Activated naive CD4-positive, alpha-beta T cell treated with anti-CD3 and anti-CD28 coated beads, Interleukin-2, amount 10 ng/mL, durations not matched to agents 7 days and 5 days (primary cell): ENCODE data around the gene EFR3B.
"Not testable (repeated sequence)": the region's sequence is repeated elsewhere in the genome, so short reads cannot be mapped to it uniquely, and the experiment has no call there.

ENCODE experiments used
- CTCF ChIA-PET: fragments of 350-600 bp; sonication (Branson Sonifier 250); formaldehyde crosslinking; loops from one replicate; lab custom pipeline; 2021; ENCODE audit warnings: antibody characterized with exemption; lab: Charles Lee
- DNase-seq: peaks from one replicate; pipeline ENCODE4 v3.0.0-alpha.2; 2020
- H3K27ac Mint-ChIP-seq: one replicate; pipeline ENCODE4 v1.8.0; 2021; ENCODE audit warnings: mild to moderate bottlenecking, moderate library complexity, mixed read lengths
- H3K27me3 Mint-ChIP-seq: one replicate; pipeline ENCODE4 v1.8.0; 2021; ENCODE audit warnings: mild to moderate bottlenecking, mixed read lengths
- H3K36me3 Mint-ChIP-seq: one replicate; pipeline ENCODE4 v1.8.0; 2021; ENCODE audit warnings: mixed read lengths
- H3K4me1 Mint-ChIP-seq: one replicate; pipeline ENCODE4 v1.8.0; 2021; ENCODE audit warnings: mixed read lengths
- H3K4me3 Mint-ChIP-seq: one replicate; pipeline ENCODE4 v1.8.0; 2021; ENCODE audit warnings: mild to moderate bottlenecking, moderate library complexity, mixed read lengths
- H3K9me3 Mint-ChIP-seq: one replicate; pipeline ENCODE4 v1.8.0; 2021; ENCODE audit warnings: mixed read lengths

Gene EFR3B

DNA sequence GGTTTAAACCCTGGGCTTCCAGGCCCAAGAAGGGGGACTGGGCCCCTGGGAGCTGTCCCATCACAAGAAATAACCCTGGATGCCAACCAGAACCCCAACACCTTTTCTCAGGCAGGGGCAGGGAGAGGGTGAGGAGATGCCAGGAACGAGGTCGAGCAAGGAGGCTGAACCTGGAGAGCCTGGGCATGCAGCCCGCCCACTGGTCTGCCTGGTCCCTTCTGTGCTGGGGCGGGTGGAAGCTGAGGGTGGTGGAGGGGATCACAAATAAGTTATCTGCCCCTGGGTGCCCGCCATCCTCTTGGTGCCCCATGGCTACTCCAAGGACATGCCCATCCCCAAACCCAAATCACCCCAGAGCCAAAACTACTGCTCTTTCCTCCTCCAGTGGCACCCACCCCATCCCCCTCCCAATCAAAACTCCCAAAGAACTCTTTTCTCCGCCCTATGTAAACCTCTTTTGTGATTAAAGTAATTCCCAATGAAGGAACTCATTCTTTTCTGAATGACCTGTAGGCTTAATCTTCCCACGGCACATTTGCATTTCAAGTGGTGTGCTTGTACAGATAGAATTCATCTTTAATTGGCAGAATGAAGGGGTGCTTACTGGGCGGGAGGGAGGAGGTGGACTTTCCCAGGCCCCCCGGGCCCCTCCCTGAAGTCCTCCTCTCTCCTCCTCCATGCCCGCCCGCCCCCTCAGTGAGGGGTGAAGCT lies 47.9 kb downstream of the EFR3B start:
- Mint-ChIP-seq H3K4me3 (no peak overlapping the region), H3K27me3 (no peaks in the 10 kb centered on the region)
- CTCF ChIA-PET, result no interaction called here

DNA sequence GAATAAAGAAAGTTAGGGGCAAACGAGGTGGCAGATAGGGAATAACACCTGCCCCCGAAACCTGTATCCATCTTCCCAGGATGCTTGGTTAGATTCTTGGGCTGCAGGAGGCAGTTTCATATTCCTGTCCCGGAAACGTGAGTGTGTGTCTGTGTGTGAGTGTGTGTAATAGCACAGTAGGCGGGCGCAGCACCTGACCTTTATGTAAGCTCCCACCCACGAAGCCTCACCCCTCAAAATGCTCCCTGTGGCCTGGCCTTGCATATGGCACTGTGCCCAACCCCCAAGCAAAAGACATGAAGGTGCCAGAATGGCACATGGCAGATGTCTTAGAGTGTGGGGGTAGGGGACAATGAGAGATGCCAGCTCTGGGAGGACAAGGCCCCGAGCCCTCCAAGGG lies 48.9 kb downstream of the EFR3B start:
- no peak overlapping the region for H3K27ac Mint-ChIP-seq
- DNase-seq, result no peak
- H3K36me3 Mint-ChIP-seq, result no peaks in the 10 kb centered on the region
- H3K4me1 Mint-ChIP-seq, result no peaks in the 10 kb centered on the region
- no peaks in the 10 kb centered on the region for H3K9me3 Mint-ChIP-seq
- CTCF ChIA-PET, result no interaction called here
- H3K27me3 Mint-ChIP-seq, result no peaks in the 10 kb centered on the region
- no peak overlapping the region for H3K4me3 Mint-ChIP-seq

More for the DNA sequence above, 47.9 kb downstream of the EFR3B start:
- DNase-seq, result no peak
- Mint-ChIP-seq H3K27ac (no peak overlapping the region), H3K36me3 (no peaks in the 10 kb centered on the region), H3K4me1 (no peaks in the 10 kb centered on the region), H3K9me3 (no peaks in the 10 kb centered on the region)

- Mint-ChIP-seq H3K4me1 (no peaks in the 10 kb centered on the region), H3K27ac (no peak overlapping the region), H3K9me3 (no peaks in the 10 kb centered on the region), H3K36me3 (no peaks in the 10 kb centered on the region), H3K4me3 (no peak overlapping the region), H3K27me3 (peaks cover 3% of the 10 kb centered on the region)
- no peak for DNase-seq
- CTCF ChIA-PET, result no interaction called here
Observed at GRCh38 chr2:25091265-25091664, 49.4 kb downstream of the EFR3B start.

DNA sequence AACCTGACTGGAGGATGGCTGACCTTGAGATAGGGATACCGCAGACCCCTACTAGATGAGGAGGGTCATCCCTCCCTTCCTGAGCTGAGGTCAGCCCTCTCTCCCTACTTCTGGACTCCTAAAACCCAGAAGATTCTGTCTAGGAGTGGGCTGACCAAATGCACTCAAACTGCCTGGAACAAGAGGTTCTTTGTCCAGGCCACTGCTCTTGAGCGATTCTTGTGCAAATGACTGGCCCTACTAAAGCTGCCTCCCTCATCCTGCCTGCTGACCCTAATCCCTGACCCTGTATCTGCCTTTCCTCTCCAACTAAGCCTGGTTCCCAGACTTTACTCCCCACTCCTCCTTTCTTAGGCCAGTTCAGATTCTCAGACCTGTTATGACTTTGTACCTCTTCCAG lies 56.2 kb downstream of the EFR3B start:
- H3K27me3 Mint-ChIP-seq, result peaks cover 15% of the 10 kb centered on the region
- no peaks in the 10 kb centered on the region for H3K4me1 Mint-ChIP-seq
- H3K27ac Mint-ChIP-seq, result no peak overlapping the region
- H3K36me3 Mint-ChIP-seq, result no peaks in the 10 kb centered on the region
- DNase-seq, result no peak
- CTCF ChIA-PET, result no interaction called here
- H3K9me3 Mint-ChIP-seq, result no peaks in the 10 kb centered on the region
- H3K4me3 Mint-ChIP-seq, result no peak overlapping the region

- DNase-seq, result no peak
- Mint-ChIP-seq H3K4me1 (no peaks in the 10 kb centered on the region), H3K4me3 (no peak overlapping the region), H3K27me3 (peaks cover 15% of the 10 kb centered on the region), H3K27ac (no peak overlapping the region), H3K36me3 (no peaks in the 10 kb centered on the region), H3K9me3 (no peaks in the 10 kb centered on the region)
- CTCF ChIA-PET, result no interaction called here
Observed at GRCh38 chr2:25098670-25099486, 57.0 kb downstream of the EFR3B start.

DNA sequence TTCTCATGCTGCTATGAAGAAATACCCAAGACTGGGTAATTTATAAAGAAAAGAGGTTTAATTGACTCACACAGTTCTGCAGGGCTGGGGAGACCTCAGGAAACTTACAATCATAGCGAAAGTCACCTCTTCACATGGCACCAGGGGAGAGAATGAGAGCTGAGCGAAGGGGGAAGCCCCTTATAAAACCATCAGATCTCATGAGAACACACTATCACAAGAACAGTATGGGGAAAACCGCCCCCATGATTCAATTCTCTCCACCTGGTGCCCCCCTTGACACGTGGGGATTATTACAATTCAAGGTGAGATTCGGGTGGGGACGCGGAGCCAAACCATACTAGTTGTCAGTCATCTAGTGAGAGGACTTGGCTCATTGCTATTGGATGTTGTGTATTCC lies 60.5 kb downstream of the EFR3B start:
- CTCF ChIA-PET, H3K9me3 Mint-ChIP-seq, H3K4me1 Mint-ChIP-seq, H3K36me3 Mint-ChIP-seq, H3K4me3 Mint-ChIP-seq, DNase-seq, H3K27ac Mint-ChIP-seq: not testable (repeated sequence)
- H3K27me3 Mint-ChIP-seq, result peaks cover 14% of the 10 kb centered on the region

GRCh38 chr2:25103287-25103871 lies 61.5 kb downstream of the EFR3B start:
- Mint-ChIP-seq H3K36me3 (no peaks in the 10 kb centered on the region), H3K4me1 (no peaks in the 10 kb centered on the region)
- CTCF ChIA-PET, result no interaction called here

DNA sequence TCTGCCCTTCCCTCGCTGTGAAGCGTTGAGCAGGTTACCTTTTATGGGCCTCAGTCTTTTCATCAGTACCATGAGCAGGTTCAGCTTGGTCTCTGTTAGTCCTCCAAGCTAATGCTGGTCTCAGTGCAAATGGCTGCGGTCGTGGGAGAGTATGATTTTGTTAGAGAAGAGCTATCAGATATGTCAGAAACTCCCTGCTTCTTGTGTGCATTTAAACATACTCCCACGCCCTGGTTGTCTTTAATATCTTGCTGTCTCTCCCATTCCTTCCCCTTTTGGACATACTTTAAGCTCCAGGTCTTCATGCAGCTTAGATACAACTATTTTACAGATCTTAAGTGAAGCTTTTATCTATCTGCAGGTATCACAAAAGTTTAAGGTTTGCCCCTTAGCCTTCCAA lies 62.9 kb downstream of the EFR3B start:
- CTCF ChIA-PET, result no interaction called here
- Mint-ChIP-seq H3K36me3 (no peaks in the 10 kb centered on the region), H3K27me3 (peaks cover 16% of the 10 kb centered on the region), H3K9me3 (no peaks in the 10 kb centered on the region), H3K4me1 (no peaks in the 10 kb centered on the region), H3K27ac (no peak overlapping the region), H3K4me3 (no peak overlapping the region)
- DNase-seq, result no peak

More at GRCh38 chr2:25103287-25103871, 61.5 kb downstream of the EFR3B start:
- H3K27ac Mint-ChIP-seq, result no peak overlapping the region
- H3K9me3 Mint-ChIP-seq, result no peaks in the 10 kb centered on the region
- peaks cover 20% of the 10 kb centered on the region for H3K27me3 Mint-ChIP-seq
- no peak for DNase-seq
- H3K4me3 Mint-ChIP-seq, result no peak overlapping the region

- H3K27ac Mint-ChIP-seq, result no peak overlapping the region
- no peak overlapping the region for H3K4me3 Mint-ChIP-seq
- no peaks in the 10 kb centered on the region for H3K4me1 Mint-ChIP-seq
- peaks cover 21% of the 10 kb centered on the region for H3K27me3 Mint-ChIP-seq
- CTCF ChIA-PET, result interaction anchor here (0.6 to 1.1 kb wide), 2 partner anchors 44 to 130 kb away, joined by 3 read pairs; no protein-coding TSS in a partner anchor
- DNase-seq, result no peak
- no peaks in the 10 kb centered on the region for H3K9me3 Mint-ChIP-seq
- H3K36me3 Mint-ChIP-seq, result no peaks in the 10 kb centered on the region
Observed at GRCh38 chr2:25105336-25106085, 63.6 kb downstream of the EFR3B start.

- Mint-ChIP-seq H3K27me3 (peaks cover 26% of the 10 kb centered on the region), H3K4me3 (no peak overlapping the region), H3K4me1 (no peaks in the 10 kb centered on the region), H3K27ac (no peak overlapping the region), H3K9me3 (no peaks in the 10 kb centered on the region), H3K36me3 (no peaks in the 10 kb centered on the region)
- no peak for DNase-seq
- CTCF ChIA-PET, result no interaction called here
Observed at GRCh38 chr2:25109822-25110221, 67.9 kb downstream of the EFR3B start.

DNA sequence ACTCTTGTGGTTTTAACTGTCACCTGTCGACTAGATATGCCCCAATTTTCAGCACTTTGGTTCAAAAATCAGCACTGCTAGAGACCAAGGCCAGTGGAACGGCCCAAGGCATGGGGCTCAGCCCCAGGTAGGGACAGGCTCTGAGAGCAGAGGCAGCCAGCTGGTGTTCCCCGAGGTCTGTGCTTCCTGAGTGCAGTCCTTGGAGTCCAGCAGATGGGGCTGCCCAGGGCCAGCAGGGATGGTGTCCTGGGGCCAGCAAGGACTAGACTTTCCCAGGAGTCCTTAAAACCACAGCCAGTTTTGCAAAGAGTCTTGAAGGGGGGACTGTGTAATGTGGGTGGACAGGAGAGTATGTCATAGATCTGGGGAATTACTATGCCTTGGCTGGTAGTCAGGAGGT lies 70.2 kb downstream of the EFR3B start:
- Mint-ChIP-seq H3K36me3 (no peaks in the 10 kb centered on the region), H3K4me1 (no peaks in the 10 kb centered on the region), H3K27ac (no peak overlapping the region), H3K4me3 (no peak overlapping the region), H3K27me3 (peaks cover 24% of the 10 kb centered on the region), H3K9me3 (no peaks in the 10 kb centered on the region)
- CTCF ChIA-PET, result no interaction called here
- no peak for DNase-seq

DNA sequence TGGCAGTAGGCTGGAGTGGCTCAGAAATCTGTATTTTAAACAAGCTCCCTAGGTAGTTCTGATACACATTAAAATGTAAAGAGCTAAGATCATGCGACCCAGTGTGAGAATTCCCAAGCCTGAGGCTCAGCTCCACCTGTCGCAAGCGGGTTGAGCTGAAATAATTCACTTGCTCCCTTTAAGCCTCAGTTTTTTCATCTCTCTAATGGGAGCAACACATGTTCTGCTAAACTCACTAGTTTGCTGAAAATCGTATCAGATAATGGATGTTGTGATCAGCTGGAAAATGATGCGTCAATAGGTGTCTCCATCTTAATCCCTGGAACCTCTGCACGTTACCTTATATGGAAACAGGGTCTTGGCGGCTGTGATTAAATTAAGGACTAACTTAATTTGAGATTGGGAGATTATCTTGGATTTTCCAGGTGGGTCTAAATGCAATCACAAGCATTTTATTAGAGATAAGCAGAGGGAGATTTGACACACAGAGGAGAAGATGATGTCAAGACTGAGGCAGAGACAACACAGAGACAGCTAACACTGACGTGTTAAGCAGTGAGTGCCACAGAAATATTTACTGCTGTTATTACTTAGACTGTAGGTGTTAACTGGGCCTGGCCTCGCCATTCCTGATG lies 73.5 kb downstream of the EFR3B start:
- Mint-ChIP-seq H3K36me3 (no peaks in the 10 kb centered on the region), H3K27ac (no peak overlapping the region), H3K9me3 (no peaks in the 10 kb centered on the region), H3K4me1 (no peaks in the 10 kb centered on the region), H3K4me3 (no peak overlapping the region), H3K27me3 (peaks cover 20% of the 10 kb centered on the region)
- CTCF ChIA-PET, result interaction anchor here (0.8 to 1.4 kb wide), 4 partner anchors 13 to 140 kb away, joined by 3 to 4 read pairs (median 4); no protein-coding TSS in a partner anchor
- no peak for DNase-seq

DNA sequence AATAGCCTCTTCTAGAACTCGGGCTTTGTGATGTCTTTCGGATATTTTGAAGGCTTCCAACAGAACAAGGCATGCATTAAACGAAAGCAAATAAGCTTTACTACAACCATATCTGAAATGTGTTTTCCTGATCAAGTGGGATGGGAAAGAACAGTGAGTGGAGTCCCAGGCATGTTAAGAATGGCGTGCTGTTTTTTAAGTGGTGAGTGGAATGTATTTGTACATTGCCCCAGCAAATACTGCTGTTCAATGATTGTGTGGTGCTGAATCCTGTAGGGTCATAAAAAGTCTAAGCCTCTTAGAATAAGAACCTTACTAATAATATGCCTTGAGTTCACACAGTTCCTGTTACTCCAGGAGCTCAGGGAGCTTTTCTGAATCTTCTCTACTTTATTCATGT lies 74.0 kb downstream of the EFR3B start:
- CTCF ChIA-PET, result interaction anchor here (0.9 to 1.4 kb wide), 2 partner anchors 12 to 79 kb away, joined by 4 read pairs; no protein-coding TSS in a partner anchor
- DNase-seq, result no peak
- Mint-ChIP-seq H3K4me1 (no peaks in the 10 kb centered on the region), H3K27ac (no peak overlapping the region), H3K9me3 (no peaks in the 10 kb centered on the region), H3K27me3 (peaks cover 19% of the 10 kb centered on the region), H3K36me3 (no peaks in the 10 kb centered on the region), H3K4me3 (no peak overlapping the region)
